Camera-type eye (tissue), 1 donor: Measurements from ENCODE around the gene SYS1. TPM values are rescaled to one million over a fixed set of nuclear protein-coding genes. Genes with fewer than 3 reads are reported as not detected.

Source experiments
- total RNA-seq: library from RNA; depleted of rRNA; stranded (reverse); fragments of >200 nt; gene quantifications from one replicate; pipeline ENCODE4 v1.2.3, GENCODE V29; 2014

Gene SYS1
- 32.8 TPM for total RNA-seq

DNA sequence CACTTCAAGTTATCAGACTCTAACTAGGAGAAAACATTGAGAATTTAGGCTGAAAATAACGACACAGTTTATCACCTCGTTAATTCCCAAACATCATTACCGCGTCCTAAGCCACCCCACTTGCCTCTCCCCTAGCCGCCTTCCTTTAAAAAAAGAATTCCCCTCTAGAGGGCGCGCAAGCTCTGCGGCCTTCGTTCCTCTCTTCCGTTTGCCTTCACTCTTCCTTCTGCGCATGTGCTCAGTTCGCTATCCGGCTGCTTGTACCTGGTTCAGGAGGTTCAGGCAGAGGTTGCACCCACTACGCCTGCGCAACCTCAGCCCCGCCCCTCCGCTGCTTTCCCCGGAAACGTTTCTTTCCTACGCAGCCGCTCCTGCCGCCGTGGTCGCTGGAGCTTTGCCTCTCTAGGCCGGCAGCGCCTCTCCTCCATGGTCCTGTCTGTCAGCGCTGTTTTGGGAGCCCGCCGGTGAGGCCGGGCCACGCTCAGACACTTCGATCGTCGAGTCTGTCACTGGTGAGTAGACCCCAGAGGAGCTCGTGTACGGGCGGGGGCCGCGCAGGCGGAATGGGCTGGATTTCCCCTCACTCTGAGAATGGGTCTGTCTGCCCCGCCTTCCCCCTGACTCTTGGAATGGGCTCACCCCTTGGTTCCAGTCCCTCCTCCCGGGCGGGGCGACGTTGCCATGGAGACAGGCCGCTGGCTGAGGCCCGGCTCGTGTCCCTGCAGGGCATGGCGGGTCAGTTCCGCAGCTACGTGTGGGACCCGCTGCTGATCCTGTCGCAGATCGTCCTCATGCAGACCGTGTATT lies at the start of gene SYS1:
Gene SYS1 (plus strand): TSS at position 353 of the 807 bp plus-strand sequence. CDS start 376 bp downstream, at position 729.

DNA sequence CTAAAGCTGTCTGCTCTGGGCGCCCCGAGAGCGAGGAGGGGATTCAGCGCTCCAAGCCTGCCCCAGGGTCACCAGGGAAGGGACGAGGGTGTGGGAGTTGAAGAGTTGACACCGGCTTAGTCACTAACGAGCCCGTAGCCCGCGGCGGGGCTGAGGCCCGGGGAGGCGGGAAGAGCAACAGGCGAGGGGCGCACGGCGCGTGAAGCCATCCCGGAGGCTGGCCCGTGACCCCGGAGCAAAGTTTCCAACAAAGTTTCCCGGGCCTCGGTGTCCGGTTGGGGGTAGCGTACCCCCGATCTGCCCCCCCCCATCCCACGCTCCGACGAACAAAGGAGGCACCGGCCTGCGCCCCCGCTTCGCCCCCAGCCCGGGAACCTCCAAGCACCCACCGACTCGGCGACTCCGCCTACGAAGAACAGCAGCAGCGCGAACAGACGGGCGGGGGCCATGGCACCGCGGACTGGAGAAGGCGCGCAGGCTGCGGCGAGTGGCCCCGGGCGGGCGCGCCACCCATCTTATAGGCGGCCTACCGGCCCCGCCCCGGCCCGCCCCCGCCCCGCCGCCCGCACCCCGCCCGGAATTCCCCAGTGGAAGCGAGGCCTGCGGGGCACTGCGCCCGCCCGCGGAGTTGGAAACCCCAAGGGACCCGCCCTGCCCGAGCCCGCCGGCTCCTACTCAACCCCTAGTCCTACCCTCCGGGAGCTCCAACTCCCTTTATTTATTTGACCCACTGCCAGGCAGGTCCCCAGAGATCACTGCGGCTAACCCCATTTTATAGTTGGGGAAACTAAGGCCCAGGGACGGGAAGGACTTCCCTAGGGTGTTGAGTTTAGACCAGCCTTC lies 14.8 kb upstream of the SYS1 start, which contains the start of gene SDC4:
Gene SDC4 (minus strand): TSS at position 489 of the 843 bp plus-strand sequence. CDS start 40 bp downstream, at position 449.

DNA sequence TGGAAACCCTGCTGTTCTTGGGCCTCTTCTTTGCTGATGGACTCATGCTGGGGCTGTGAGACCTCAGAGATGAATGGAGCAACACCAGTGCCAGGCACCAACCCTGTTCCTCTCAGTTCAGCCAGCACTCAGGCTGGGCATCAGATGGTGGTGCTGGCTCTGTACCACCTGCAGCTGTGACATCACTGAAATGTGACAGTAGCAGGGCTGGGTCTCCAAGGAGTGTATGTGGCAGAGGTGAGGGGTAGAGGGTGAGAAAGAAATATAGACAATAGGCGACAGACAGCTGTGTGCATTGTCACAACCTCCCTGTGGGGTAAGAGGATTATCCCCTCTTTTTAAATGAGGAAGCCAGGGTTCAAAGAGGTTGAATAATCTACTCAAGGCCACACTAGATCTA lies 15.2 kb downstream of the SYS1 start, which contains the start of gene TP53TG5:
Gene TP53TG5 (minus strand): TSS at position 135 of the 400 bp plus-strand sequence. CDS start 89 bp downstream, at position 46.

DNA sequence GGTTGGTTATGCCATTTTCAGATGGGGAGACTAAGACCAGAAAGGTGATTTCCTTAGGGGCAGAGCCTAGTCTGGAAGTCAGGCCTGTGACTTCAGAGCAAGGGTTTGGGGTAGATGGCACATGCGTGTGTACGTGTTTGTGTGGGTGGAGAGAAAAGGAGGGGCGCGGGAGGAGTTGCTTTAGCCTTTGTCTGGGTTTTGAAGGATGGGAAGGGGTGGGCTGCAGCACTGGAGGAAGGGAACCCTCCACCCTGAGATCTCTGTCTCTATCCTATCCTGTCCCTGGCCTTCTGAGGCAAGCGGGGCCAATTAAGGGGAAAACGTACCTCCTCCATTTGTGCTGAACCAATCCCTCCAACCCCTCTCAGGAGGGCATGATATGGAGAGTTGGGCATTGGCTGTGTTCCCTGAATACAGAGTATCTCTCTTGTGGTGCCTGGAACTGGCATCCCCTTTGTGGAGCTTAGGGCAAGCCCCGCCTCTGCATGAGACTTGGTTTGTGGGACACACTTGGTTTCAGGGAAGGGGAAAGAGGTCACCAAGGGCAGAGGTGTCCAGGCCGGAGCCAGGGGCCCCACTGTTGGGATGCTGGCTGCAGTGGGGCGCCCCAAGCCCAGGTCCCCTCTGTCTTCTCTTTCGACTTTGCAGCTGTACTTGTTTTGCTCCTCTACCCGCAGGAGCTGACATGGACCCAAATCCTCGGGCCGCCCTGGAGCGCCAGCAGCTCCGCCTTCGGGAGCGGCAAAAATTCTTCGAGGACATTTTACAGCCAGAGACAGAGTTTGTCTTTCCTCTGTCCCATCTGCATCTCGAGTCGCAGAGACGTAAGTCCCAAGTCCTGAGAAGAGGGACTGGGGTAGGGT lies 45.1 kb downstream of the SYS1 start, which contains the start of gene DBNDD2:
Gene DBNDD2 (plus strand): TSS at position 507 of the 863 bp plus-strand sequence. CDS start 179 bp downstream, at position 686.

DNA sequence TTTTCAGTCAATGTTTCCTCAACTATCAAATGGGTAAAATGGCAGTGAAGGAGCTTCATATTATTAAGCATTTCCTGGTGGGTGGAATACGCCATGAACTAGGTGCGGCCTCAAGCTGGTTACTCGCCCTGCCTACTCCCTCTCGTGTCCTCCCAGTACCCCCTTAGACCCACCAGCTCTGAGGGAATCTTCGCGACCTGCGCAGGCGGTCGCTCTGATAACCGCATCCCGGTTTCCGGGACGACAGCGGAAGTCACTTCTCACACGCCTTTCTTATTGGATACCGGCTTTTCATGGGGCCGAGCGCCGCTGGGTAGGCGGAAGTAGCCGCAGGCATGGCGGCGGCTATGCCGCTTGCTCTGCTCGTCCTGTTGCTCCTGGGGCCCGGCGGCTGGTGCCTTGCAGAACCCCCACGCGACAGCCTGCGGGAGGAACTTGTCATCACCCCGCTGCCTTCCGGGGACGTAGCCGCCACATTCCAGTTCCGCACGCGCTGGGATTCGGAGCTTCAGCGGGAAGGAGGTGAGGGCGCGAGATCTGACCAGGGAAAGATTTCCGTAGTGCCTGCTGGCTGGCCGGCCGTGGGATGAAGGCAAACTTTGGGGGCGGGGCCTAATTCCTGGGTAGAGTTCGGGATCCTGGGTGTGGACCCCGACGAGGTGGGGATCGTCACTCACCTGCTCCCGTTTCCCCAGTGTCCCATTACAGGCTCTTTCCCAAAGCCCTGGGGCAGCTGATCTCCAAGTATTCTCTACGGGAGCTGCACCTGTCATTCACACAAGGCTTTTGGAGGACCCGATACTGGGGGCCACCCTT lies 53.1 kb downstream of the SYS1 start, which contains the start of gene PIGT:
Gene PIGT (plus strand): TSS at position 320 of the 816 bp plus-strand sequence. CDS start 16 bp downstream, at position 336.

Other genes starting within 250 kb of the SYS1 start
- gene WFDC5, start 248.0 kb upstream of the SYS1 start, total RNA-seq, result not detected
- gene WFDC12, start 238.7 kb upstream of the SYS1 start, total RNA-seq, result not detected
- gene PI3, start 188.3 kb upstream of the SYS1 start, total RNA-seq, result not detected
- not detected for gene SEMG1, start 156.1 kb upstream of the SYS1 start, total RNA-seq
- not detected for gene SEMG2, start 141.8 kb upstream of the SYS1 start, total RNA-seq
- 61.1 TPM for gene SLPI, start 108.6 kb upstream of the SYS1 start, total RNA-seq
- gene RBPJL, start 56.3 kb upstream of the SYS1 start, total RNA-seq, result not detected
- gene MATN4, start 54.9 kb upstream of the SYS1 start, total RNA-seq, result 11.4 TPM
- 42.4 TPM for gene SDC4, start 14.7 kb upstream of the SYS1 start, total RNA-seq
- not detected for gene TP53TG5, start 15.2 kb downstream of the SYS1 start, total RNA-seq
- 13.4 TPM for gene DBNDD2, start 45.1 kb downstream of the SYS1 start, total RNA-seq
- gene PIGT, start 53.0 kb downstream of the SYS1 start, total RNA-seq, result 26.3 TPM
- gene WFDC2, start 106.6 kb downstream of the SYS1 start, total RNA-seq, result 2.4 TPM
- not detected for gene SPINT3, start 152.5 kb downstream of the SYS1 start, total RNA-seq
- gene WFDC6, start 176.3 kb downstream of the SYS1 start, total RNA-seq, result not detected
- not detected for gene EPPIN, start 184.2 kb downstream of the SYS1 start, total RNA-seq
- gene WFDC8, start 216.1 kb downstream of the SYS1 start, total RNA-seq, result not detected